ENCODE results near the gene GRK1. TPM values are rescaled to one million over a fixed set of nuclear protein-coding genes. Genes with fewer than 3 reads are reported as not detected.

Gene GRK1
- total and polyA plus RNA-seq, 2 experiments from 2014 or later, result not detected

DNA sequence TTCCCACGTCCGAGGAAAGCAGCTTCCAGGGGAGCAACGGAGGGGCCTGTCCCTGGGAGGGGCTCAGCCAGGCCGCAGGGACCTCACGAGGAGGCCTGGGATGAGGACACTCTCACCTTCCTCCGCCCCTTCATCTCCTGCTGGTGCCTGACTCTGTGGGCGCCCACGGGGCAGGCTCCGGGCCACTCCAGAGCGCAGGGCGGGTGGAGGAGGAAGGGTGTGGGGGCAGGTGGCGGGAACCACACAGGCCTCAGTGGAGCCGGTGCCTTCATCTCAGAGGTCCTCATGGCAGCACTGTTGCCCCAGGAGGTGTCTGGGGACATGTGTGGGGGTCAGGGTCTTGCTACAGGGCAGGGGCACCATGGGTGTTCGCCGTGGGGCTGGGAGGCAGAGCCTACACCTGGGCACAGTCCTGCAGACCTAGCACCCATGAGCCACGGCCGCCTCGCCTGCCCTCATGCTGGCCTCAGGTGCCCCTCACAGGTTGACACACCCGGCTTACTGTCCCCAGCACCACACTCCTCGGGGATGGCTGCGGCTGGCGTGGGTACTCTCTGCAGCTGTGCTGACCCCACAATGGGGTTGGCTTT is 81.9 kb downstream of the GRK1 start:
- Histone ChIP-seq H3K4me1 (ENCODE audit: insufficient read depth) (no peaks in the 10 kb centered on the region), H3K79me2 (ENCODE audit: insufficient read depth) (no peaks in the 10 kb centered on the region), H4K20me1 (ENCODE audit: insufficient read depth) (no peaks in the 10 kb centered on the region), H3K27me3 (replicated peaks; ENCODE audit: insufficient read depth) (no peaks in the 10 kb centered on the region), H3K4me3 (no peak overlapping the region), H3K36me3 (ENCODE audit: low read depth) (no peaks in the 10 kb centered on the region), H3F3A (ENCODE audit: insufficient read depth) (peaks cover 7% of the 10 kb centered on the region; the same call in 1 of the 2 replicates), H3K9ac (no peak overlapping the region), H3K4me2 (ENCODE audit: unreplicated experiment) (no peak overlapping the region), H3K9me2 (ENCODE audit: insufficient read depth) (no peaks in the 10 kb centered on the region), H2AFZ (no peak overlapping the region), H3K9me3 (ENCODE audit: low read depth) (no peaks in the 10 kb centered on the region), H3K27ac (no peak overlapping the region)
- TF ChIP-seq EZH2 (IDR thresholded peaks at IDR 0.05; ENCODE audit: insufficient read depth, poor library complexity, severe bottlenecking) (no peak), EZH2phosphoT487 (IDR thresholded peaks at IDR 0.05; ENCODE audit: insufficient read depth, low read depth) (no peak)
- WGBS, 2 experiments (ENCODE audit: low coverage in 1 of 2, low lambda C conversion rate in 2 of 2, missing lambda C conversion rate in 2 of 2), result 71 to 72% methylated on average over 18 to 22 of the region's 22 CpGs
- in situ Hi-C loops (cut with MboI), result no loop called here
- DNase-seq, result no peak

DNA sequence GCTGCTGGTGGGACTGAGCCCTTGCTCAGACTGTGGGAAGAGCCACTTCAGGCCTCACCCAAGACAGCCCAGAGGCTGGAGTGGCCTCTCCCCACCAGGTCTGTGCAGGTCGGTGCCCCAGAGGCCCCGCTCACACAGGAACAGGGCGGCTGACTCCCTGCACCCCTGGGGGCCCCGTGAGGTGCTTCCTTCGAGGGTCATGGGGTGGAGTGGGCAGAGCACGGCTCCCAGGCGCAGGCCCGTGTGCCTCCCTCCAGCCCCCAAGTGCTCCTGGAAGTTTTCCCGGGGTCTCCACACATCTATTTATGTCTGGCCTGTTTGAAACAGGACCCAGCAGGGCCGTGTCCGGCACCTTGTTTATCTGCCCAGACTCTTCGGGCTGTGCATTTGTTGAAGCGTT is 82.5 kb downstream of the GRK1 start:
- DNase-seq, result no peak
- Histone ChIP-seq H3K79me2 (ENCODE audit: insufficient read depth) (no peaks in the 10 kb centered on the region), H2AFZ (no peak overlapping the region), H3K9ac (no peak overlapping the region), H3F3A (ENCODE audit: insufficient read depth) (peaks cover 7% of the 10 kb centered on the region; the same call in 1 of the 2 replicates), H3K9me2 (ENCODE audit: insufficient read depth) (no peaks in the 10 kb centered on the region), H3K9me3 (ENCODE audit: low read depth) (no peaks in the 10 kb centered on the region), H3K27me3 (replicated peaks; ENCODE audit: insufficient read depth) (no peaks in the 10 kb centered on the region), H3K4me3 (no peak overlapping the region), H3K4me2 (ENCODE audit: unreplicated experiment) (no peak overlapping the region), H4K20me1 (ENCODE audit: insufficient read depth) (no peaks in the 10 kb centered on the region), H3K36me3 (ENCODE audit: low read depth) (no peaks in the 10 kb centered on the region), H3K4me1 (ENCODE audit: insufficient read depth) (no peaks in the 10 kb centered on the region), H3K27ac (no peak overlapping the region)
- in situ Hi-C loops (cut with MboI), result no loop called here
- TF ChIP-seq EZH2phosphoT487 (IDR thresholded peaks at IDR 0.05; ENCODE audit: insufficient read depth, low read depth) (no peak), EZH2 (IDR thresholded peaks at IDR 0.05; ENCODE audit: insufficient read depth, poor library complexity, severe bottlenecking) (no peak)
- 55 to 60% methylated on average over 11 to 13 of the region's 13 CpGs for WGBS, 2 experiments (ENCODE audit: low coverage in 1 of 2, low lambda C conversion rate in 2 of 2, missing lambda C conversion rate in 2 of 2)

DNA sequence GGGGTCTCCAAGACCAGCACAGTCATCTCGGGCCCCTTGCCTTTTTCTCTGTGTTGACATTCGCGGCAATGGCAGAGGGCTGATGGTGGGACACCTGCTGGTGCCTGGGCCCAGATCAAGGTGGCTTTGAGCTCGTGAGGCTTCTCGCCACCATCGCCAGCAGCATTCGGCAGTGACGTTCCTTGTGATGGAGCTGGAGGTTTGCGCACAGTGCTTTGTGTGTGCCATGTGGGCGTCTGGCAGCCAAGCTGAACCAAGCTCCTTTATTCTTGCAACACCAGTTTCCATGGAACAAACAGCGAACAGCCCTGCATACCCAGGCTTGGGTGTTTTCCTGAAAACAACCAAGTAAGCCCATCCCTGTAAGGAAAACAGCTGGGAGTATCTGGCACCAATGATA is 82.9 kb downstream of the GRK1 start:
- Histone ChIP-seq H4K20me1 (ENCODE audit: insufficient read depth) (no peaks in the 10 kb centered on the region), H3K9ac (no peak overlapping the region), H3K79me2 (ENCODE audit: insufficient read depth) (no peaks in the 10 kb centered on the region), H2AFZ (no peak overlapping the region), H3K36me3 (ENCODE audit: low read depth) (no peaks in the 10 kb centered on the region), H3K4me3 (no peak overlapping the region), H3K9me2 (ENCODE audit: insufficient read depth) (no peaks in the 10 kb centered on the region), H3K27ac (no peak overlapping the region), H3F3A (ENCODE audit: insufficient read depth) (peaks cover 7% of the 10 kb centered on the region; the same call in 1 of the 2 replicates), H3K9me3 (ENCODE audit: low read depth) (no peaks in the 10 kb centered on the region), H3K4me2 (ENCODE audit: unreplicated experiment) (no peak overlapping the region), H3K27me3 (replicated peaks; ENCODE audit: insufficient read depth) (no peaks in the 10 kb centered on the region), H3K4me1 (ENCODE audit: insufficient read depth) (no peaks in the 10 kb centered on the region)
- peak; percentile 43 for DNase-seq
- 25 to 30% methylated on average over 11 of the region's 11 CpGs for WGBS, 2 experiments (ENCODE audit: low coverage in 1 of 2, low lambda C conversion rate in 2 of 2, missing lambda C conversion rate in 2 of 2)
- TF ChIP-seq EZH2phosphoT487 (IDR thresholded peaks at IDR 0.05; ENCODE audit: insufficient read depth, low read depth), result no peak
- TF ChIP-seq EZH2 (IDR thresholded peaks at IDR 0.05; ENCODE audit: insufficient read depth, poor library complexity, severe bottlenecking), result no peak
- in situ Hi-C loops (cut with MboI), result no loop called here

DNA sequence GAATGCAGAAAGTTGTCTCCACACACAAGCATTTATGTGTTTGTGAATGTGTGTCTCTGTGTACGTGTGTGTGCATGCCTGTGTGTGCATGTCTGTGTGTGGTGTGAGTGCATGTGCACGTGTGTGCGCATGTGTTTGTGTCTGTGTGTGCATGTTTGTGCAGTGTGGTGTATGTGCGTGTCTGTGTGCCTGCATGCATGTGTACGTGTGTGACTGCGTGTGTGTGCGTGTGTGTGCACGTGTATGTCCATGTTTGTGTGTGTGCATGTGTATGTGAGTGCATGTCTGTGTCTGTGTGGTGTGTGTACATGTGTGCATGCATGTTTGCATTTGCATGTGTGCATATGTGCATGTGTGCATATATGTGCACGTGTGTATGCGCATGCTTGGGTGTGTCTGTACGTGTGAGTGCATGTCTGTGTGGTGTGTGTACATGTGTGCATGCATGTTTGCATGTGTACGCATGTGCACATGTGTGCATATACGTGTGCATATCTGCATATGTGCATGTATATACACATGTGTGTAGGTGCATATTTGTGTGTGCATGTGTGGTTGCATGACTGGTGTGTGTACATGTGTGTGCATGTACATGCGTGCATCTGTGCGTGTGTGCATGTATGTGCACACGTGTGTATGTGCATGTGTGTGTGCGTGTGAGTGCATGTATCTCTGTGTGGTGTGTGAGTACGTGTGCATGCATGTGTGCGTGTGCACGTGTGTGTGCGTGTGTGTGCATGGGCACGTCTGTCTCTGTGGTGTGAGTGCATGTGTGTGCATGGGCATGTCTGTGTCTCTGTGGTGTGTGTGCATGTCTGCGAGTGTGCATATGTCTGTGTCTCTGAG is 83.8 kb downstream of the GRK1 start:
- Histone ChIP-seq H3K9ac (no peak overlapping the region), H3K4me2 (ENCODE audit: unreplicated experiment) (no peak overlapping the region), H4K20me1 (ENCODE audit: insufficient read depth) (no peaks in the 10 kb centered on the region), H3K27ac (no peak overlapping the region), H2AFZ (no peak overlapping the region), H3K4me1 (ENCODE audit: insufficient read depth) (no peaks in the 10 kb centered on the region), H3K9me2 (ENCODE audit: insufficient read depth) (no peaks in the 10 kb centered on the region), H3K9me3 (ENCODE audit: low read depth) (no peaks in the 10 kb centered on the region), H3K36me3 (ENCODE audit: low read depth) (no peaks in the 10 kb centered on the region), H3K79me2 (ENCODE audit: insufficient read depth) (no peaks in the 10 kb centered on the region), H3F3A (ENCODE audit: insufficient read depth) (peaks cover 7% of the 10 kb centered on the region; the same call in 1 of the 2 replicates), H3K4me3 (no peak overlapping the region), H3K27me3 (replicated peaks; ENCODE audit: insufficient read depth) (no peaks in the 10 kb centered on the region)
- WGBS, 2 experiments (ENCODE audit: low coverage in 1 of 2, low lambda C conversion rate in 2 of 2, missing lambda C conversion rate in 2 of 2), result 75 to 80% methylated on average over 23 of the region's 23 CpGs
- DNase-seq, result no peak
- TF ChIP-seq EZH2phosphoT487 (IDR thresholded peaks at IDR 0.05; ENCODE audit: insufficient read depth, low read depth) (no peak), EZH2 (IDR thresholded peaks at IDR 0.05; ENCODE audit: insufficient read depth, poor library complexity, severe bottlenecking) (no peak)
- in situ Hi-C loops (cut with MboI), result no loop called here
